GM18517 (cell line): Measurements from ENCODE around the gene DSPP.
"Not testable (repeated sequence)": the region's sequence is repeated elsewhere in the genome, so short reads cannot be mapped to it uniquely, and the experiment has no call there.

Source experiments
- ATAC-seq: cut with Tn5 transposase; IDR thresholded peaks from one replicate; pipeline ENCODE4 v1.9.1; 2021; ENCODE audit warnings: mild to moderate bottlenecking, moderate library complexity; ENCODE audit not compliant: unreplicated experiment

The DSPP gene

DNA sequence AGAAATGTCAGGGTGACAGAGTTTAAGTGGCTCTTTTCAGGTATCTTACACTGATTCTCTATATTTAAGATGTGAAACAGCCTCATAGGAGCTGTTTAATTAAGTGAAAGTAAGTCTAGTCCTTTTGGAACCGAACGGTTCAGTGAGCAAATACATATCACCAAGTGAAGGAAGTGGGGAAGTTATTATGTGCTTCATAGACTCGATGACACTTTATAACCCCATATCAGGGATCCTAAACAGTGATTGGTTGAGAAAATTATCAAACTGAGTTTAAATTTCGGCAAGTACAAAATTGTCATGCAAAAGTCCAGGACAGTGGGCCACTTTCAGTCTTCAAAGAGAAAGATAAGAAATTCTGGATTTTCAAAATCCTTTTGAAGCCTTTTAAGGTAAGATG lies at the start of gene DSPP:
Gene DSPP, plus strand, starts transcription at position 301 of the 400 bp plus-strand sequence. CDS start 2,380 bp downstream, outside the sequence.
- no peak for ATAC-seq

- peak; percentile 99 for ATAC-seq
Observed at GRCh38 chr4:87559090-87559837, 49.1 kb upstream of the DSPP start.

GRCh38 chr4:87560802-87561201 lies 47.5 kb upstream of the DSPP start:
- no peak for ATAC-seq

DNA sequence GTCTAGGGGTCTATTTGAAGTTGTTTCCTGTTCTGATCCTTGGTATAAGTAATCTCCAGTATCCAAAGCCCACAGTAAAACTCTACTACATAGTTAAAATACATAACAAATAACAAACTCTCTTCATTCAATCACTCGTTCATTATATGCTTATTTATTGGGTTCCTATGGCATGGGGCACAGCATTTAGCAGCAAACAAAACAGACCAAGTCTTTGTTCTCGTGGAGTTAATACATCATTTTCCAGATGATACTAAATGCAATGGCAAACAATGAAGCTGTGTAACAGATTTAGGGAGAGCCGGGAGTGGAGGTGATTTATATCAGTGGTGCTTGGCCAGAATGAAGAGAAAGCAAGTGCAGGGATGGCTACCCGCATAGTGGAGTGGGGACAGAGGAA lies 42.6 kb upstream of the DSPP start:
- ATAC-seq = no peak

- no peak for ATAC-seq
Observed at GRCh38 chr4:87566276-87566675, 42.1 kb upstream of the DSPP start.

GRCh38 chr4:87567191-87567590 lies 41.1 kb upstream of the DSPP start:
- ATAC-seq = no peak

DNA sequence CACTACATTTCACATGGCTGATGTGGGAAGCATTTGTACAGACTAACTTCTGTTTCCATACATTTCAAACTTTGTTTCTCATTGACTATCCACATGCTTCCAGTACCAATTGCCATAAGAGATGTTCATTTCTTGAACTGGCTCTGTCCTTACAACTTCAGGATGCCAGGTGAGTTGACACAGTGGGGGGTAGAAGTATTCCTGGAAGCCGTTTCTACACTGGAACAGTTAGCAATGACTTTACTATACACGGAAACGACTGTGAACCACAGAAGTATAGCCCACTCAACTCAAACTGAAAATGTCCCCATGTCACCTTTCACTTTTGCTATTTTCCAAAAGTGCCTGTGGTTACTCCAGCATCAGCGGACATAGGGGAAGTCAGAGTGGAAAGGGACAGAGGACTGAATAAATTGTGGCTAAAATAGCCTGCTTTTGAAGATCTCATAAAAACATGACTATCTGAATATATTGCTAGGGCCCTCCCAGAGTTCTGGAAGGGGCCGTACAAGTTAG lies 38.0 kb upstream of the DSPP start:
- ATAC-seq = no peak

GRCh38 chr4:87574376-87574775 lies 34.0 kb upstream of the DSPP start:
- ATAC-seq = not testable (repeated sequence)

DNA sequence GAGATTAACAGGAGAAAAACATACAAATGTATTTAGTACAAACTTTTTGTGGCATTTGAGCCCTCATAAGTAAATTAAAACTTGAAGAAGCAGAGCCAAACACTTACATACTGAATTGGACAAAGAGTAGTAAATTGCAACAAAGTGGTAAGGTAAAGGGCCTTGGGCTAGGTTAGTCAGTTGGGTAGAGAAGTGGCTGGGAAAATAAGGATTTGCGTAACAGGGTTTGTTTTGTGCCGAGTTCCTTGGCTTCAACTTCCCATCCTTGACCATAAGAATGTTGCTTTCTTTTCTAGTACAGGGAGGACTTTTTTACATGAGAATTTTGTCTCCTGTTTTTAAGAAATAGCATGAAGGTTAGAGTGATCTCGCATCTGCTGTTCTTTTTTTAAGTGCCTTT lies 33.3 kb upstream of the DSPP start:
- ATAC-seq = no peak

- ATAC-seq = no peak
Observed at GRCh38 chr4:87575408-87575807, 32.9 kb upstream of the DSPP start.

GRCh38 chr4:87575983-87576382 lies 32.3 kb upstream of the DSPP start:
- no peak for ATAC-seq

DNA sequence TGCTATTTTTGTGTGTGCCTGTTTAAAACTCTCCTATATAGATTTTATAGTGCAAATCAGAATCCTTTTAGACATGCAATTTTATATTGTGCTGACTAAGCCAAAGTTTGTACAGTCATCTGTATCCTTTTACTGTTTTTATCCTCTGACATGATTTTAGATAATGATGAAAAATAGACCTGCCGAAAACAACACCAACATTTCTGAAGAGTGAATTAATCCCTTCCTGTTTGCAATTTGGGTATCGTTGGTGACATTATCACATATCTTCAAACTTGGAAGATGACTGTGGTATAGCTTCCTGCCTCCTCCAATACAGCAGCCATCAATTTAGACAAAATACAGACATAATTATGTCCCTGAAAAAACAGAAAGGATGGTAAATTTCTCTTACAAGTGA lies 28.9 kb upstream of the DSPP start:
- no peak for ATAC-seq

GRCh38 chr4:87580057-87580456 lies 28.3 kb upstream of the DSPP start:
- ATAC-seq = no peak

- no peak for ATAC-seq
Observed at GRCh38 chr4:87584222-87584908, 24.0 kb upstream of the DSPP start.

- no peak for ATAC-seq
Observed at GRCh38 chr4:87589531-87589930, 18.8 kb upstream of the DSPP start.

DNA sequence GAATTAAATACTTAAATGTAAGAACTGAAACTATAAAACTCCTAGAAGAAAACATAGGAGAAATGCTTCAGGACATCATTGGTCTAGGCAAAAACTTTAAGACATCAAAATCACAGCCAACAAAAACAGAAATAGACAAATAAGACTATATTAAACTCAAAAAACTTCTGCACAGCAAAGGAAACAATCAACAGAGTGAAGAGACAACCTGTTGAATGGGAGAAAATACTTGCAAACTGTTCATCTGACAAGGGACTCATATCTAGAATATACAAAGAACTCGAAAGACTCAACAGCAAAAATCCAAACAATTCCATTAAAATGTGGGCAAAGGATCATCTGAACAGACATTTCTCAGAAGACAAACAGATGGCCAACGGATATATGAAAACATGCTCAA lies 16.2 kb upstream of the DSPP start:
- no peak for ATAC-seq

- no peak for ATAC-seq
Observed at GRCh38 chr4:87601361-87601760, 7.0 kb upstream of the DSPP start.

GRCh38 chr4:87614292-87614890 lies 6.1 kb downstream of the DSPP start:
- no peak for ATAC-seq

- ATAC-seq = no peak
Observed at GRCh38 chr4:87616268-87616667, 7.9 kb downstream of the DSPP start.

- ATAC-seq = no peak
Observed at GRCh38 chr4:87620086-87620485, 11.8 kb downstream of the DSPP start.

DNA sequence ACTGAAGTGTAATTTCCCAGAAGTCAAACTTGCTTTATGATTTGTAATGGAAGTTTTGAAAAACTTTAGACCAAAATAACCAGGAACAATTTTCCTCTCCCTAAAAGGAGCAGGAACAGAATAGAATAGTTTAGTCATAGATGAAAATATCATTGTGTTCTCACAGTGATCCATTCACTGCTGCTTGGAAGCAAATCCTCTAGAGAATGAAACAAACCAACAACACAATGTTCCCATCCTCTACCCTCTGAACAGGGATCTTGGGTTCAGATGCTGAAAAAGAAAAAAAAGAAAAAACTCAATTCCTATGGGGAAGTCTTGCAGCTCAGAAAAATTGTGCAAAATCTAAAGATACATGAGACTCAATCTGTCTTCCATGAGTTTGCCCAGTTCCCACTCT lies 12.2 kb downstream of the DSPP start:
- ATAC-seq = no peak

GRCh38 chr4:87622303-87622702 lies 14.0 kb downstream of the DSPP start:
- ATAC-seq = no peak
